Upper lobe of right lung (tissue), 1 donor: ENCODE results near the gene NGF. TPM values are rescaled to one million over a fixed set of nuclear protein-coding genes. Genes with fewer than 3 reads are reported as not detected.

ENCODE experiments used
- ATAC-seq: fragments of 200-7000 bp; cut with Tn5 transposase; one replicate; pipeline ENCODE4 v1.9.1; 2020; ENCODE audit warnings: mild to moderate bottlenecking, moderate library complexity
- DNase-seq: peaks from one replicate; pipeline ENCODE4 v3.0.0-alpha.2; 2020
- H3K27ac ChIP-seq: fragments of 200-600 bp; one replicate; pipeline ENCODE4 v1.8.0; 2022
- H3K27me3 ChIP-seq: fragments of 200-600 bp; one replicate; pipeline ENCODE4 v1.8.0; 2022; ENCODE audit warnings: mild to moderate bottlenecking
- H3K36me3 ChIP-seq: fragments of 200-600 bp; one replicate; pipeline ENCODE4 v1.8.0; 2022
- H3K4me1 ChIP-seq: fragments of 200-600 bp; one replicate; pipeline ENCODE4 v1.8.0; 2022
- H3K4me3 ChIP-seq: fragments of 200-600 bp; one replicate; pipeline ENCODE4 v1.8.0; 2022; ENCODE audit warnings: mild to moderate bottlenecking
- H3K9me3 ChIP-seq: fragments of 200-600 bp; one replicate; pipeline ENCODE4 v1.8.0; 2022
- intact Hi-C: fragments of 100-400 bp; cut with DNase I; formaldehyde crosslinking; loops from one replicate; pipeline ENCODE4 v1.11.0; 2022
- total RNA-seq: library from RNA; stranded (reverse); fragmentation: NEBNext Ultra II Directional; extraction: Animal tissue kit (Norgen Biotek cat#: 25700); gene quantifications from one replicate; pipeline ENCODE4 v1.2.1, GENCODE V29; 2021
- TF ChIP-seq, protein P1 (sequence below): fragments of 200-600 bp; IDR thresholded peaks from one replicate; pipeline ENCODE4 v1.8.0; 2022; ENCODE audit warnings: antibody characterized with exemption
- donor health status: DM: no; HTN: yes; CAD: no; lungs with severe emphysema.

NGF gene
- total RNA-seq, 1 donor from 2014 or later = 1.0 TPM

DNA sequence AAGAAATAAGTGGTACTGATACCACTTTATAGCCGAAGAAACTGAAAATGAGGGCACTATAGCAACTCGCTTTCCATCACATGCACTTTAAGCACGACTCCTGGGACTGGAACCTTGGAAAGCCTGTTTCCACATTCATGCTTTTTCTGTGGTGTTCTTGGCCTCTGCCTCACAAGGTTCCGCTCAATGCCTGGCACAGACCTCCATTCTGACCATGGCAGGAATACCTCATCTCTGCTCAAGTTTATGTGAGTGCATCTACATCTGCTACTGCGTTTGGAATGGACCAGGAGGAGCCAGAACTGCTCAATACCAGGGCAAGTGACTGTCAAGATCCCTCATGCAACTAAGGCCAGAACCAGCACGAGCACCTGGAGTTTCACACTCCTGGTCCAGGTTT is 11.6 kb downstream of the NGF start:
- H3K27ac ChIP-seq = no peak overlapping the region
- intact Hi-C loops = no loop called here
- H3K4me3 ChIP-seq = no peak overlapping the region
- no peak for ATAC-seq
- H3K4me1 ChIP-seq = peaks cover 2% of the 10 kb centered on the region
- no peaks in the 10 kb centered on the region for H3K9me3 ChIP-seq
- no peaks in the 10 kb centered on the region for H3K36me3 ChIP-seq
- DNase-seq = no peak
- TF ChIP-seq, protein P1, sequence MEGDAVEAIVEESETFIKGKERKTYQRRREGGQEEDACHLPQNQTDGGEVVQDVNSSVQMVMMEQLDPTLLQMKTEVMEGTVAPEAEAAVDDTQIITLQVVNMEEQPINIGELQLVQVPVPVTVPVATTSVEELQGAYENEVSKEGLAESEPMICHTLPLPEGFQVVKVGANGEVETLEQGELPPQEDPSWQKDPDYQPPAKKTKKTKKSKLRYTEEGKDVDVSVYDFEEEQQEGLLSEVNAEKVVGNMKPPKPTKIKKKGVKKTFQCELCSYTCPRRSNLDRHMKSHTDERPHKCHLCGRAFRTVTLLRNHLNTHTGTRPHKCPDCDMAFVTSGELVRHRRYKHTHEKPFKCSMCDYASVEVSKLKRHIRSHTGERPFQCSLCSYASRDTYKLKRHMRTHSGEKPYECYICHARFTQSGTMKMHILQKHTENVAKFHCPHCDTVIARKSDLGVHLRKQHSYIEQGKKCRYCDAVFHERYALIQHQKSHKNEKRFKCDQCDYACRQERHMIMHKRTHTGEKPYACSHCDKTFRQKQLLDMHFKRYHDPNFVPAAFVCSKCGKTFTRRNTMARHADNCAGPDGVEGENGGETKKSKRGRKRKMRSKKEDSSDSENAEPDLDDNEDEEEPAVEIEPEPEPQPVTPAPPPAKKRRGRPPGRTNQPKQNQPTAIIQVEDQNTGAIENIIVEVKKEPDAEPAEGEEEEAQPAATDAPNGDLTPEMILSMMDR = no peak
- H3K27me3 ChIP-seq = no peaks in the 10 kb centered on the region

DNA sequence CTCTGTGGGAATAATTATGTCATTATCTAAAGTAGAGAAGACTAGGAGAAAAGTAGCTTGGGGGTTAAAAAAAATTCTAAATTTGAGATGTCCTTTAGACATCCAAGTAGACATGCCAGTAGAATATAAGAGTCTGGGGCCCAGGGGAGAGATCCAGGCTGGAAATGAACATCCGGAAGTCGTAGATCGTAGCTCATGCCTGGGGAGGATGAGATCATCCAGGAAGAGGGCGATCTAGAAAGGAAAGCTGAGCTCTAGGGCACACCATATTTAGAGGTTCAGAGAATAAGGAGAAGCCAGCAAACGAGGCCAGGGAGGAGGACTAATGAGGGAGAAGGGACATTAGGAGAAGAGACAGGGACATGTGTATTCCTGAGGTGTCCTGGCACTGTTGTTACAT is 12.2 kb downstream of the NGF start:
- intact Hi-C loops = no loop called here
- no peak for ATAC-seq
- Histone ChIP-seq H3K27me3 (no peaks in the 10 kb centered on the region), H3K4me3 (no peak overlapping the region), H3K27ac (no peak overlapping the region), H3K4me1 (peaks cover 2% of the 10 kb centered on the region), H3K9me3 (no peaks in the 10 kb centered on the region), H3K36me3 (no peaks in the 10 kb centered on the region)
- DNase-seq = no peak
- TF ChIP-seq, protein P1 = no peak

DNA sequence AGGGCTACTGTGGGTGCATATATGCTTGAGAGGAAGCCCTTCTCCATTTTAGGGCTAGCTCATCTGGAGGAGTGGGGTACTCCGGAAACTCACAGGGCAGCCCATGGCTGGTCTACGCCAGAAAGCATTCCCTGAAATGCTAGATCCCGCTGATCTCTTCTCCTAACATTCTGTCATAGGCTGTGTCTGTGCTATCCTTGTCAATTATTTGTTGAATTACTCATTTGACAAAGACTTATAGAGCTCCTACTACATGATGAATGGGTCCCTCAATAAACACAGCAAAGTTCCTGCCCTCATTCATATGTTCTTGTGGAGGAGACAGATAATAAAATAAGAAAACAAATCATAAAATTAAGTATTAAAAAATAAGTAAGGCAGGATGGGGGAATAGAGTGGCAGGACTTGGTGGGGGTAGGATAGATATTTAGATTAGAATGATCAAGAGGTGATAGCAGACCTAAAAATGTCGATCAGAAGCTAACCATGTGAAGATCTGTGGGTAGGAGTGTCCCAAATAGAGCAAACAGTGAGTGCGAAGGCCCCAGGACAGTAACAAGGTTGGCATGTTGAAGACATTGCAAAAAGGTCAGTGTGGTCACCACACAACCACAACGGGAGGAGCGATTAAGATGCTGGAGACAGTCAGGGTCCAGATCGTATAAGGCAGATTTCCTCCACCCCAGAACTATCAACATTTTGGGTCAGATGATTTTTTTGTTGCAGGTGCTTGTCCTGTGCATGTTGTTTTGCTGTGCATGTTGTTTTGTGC is 13.2 kb downstream of the NGF start:
- DNase-seq = no peak

DNA sequence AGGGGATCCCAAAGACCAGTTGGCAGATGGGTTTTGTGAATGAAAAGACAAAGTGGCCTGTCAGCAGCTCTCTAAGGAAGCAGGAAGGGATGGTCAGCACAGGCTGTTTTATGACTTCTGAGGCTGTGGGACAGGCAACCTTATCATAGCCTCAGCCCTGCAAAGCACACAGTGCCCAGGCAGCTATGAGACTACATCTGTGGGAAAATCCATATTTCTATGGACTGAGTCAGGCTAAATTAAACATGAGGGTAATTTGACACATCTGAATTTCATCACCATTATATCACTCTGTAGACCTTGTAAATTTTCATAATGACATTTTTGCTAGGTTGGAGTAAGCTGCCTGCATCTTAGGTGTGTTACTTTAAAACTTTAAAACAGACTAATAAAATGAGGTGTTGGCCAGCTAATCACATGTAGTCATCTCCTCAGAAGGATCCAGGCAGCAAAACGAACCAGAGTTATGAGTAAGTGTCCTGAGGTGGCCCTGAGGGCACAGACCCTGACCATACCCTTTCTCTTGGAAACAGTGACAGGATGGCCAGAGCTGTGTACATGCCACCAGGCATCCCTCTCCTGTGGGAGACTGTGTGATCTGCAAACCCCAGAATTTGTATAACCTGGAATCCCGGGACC is 14.6 kb downstream of the NGF start:
- no peak for ATAC-seq
- no peaks in the 10 kb centered on the region for H3K9me3 ChIP-seq
- no peaks in the 10 kb centered on the region for H3K4me1 ChIP-seq
- H3K27ac ChIP-seq = no peak overlapping the region
- H3K4me3 ChIP-seq = no peak overlapping the region
- no peak for DNase-seq
- no peaks in the 10 kb centered on the region for H3K36me3 ChIP-seq
- TF ChIP-seq, protein P1 = no peak
- no peaks in the 10 kb centered on the region for H3K27me3 ChIP-seq
- intact Hi-C loops = no loop called here

More for the DNA sequence above, 13.2 kb downstream of the NGF start:
- H3K27me3 ChIP-seq = no peaks in the 10 kb centered on the region
- ATAC-seq = no peak
- no peaks in the 10 kb centered on the region for H3K36me3 ChIP-seq
- H3K4me1 ChIP-seq = peaks cover 2% of the 10 kb centered on the region
- H3K9me3 ChIP-seq = no peaks in the 10 kb centered on the region
- no peak overlapping the region for H3K27ac ChIP-seq
- intact Hi-C loops = no loop called here
- TF ChIP-seq, protein P1 = no peak
- H3K4me3 ChIP-seq = no peak overlapping the region

DNA sequence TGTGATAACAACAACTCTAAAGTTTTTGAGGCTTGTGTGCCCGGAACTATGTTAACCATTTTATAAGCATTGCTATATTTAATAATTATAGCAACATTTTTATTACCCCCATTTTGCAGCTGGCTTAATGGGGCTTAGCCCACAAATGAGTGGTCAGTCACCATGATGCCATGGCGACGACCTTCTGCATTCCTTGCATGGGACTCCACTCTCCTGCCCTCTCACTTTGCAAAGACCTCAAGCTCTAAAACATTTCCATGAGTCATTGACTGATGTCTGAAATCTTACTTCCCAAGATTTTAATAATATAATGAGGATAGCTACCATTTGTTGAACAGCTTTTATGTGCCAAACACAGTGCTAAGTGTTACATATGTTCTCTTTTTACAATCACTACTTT is 15.4 kb downstream of the NGF start:
- H3K36me3 ChIP-seq = no peaks in the 10 kb centered on the region
- TF ChIP-seq, protein P1 = no peak
- no peaks in the 10 kb centered on the region for H3K27me3 ChIP-seq
- DNase-seq = no peak
- H3K27ac ChIP-seq = no peak overlapping the region
- H3K4me1 ChIP-seq = no peaks in the 10 kb centered on the region
- H3K9me3 ChIP-seq = no peaks in the 10 kb centered on the region
- H3K4me3 ChIP-seq = no peak overlapping the region
- intact Hi-C loops = no loop called here
- ATAC-seq = no peak
